ENCODE measurements around the gene CNTNAP5.

The CNTNAP5 gene

GRCh38 chr2:124566518-124566970 is 541.5 kb downstream of the CNTNAP5 start:
- no peaks in the 10 kb centered on the region for H3K36me3 ChIP-seq (ENCODE audit: control insufficient read depth, low read depth, low read length)
- no peaks in the 10 kb centered on the region for H3K9me3 ChIP-seq (ENCODE audit: control insufficient read depth, low read depth, low read length)
- H3K4me1 ChIP-seq (ENCODE audit: control insufficient read depth, low read depth, low read length) = no peaks in the 10 kb centered on the region
- no peak overlapping the region for H3K27ac ChIP-seq (ENCODE audit: low read length)
- no peak overlapping the region for H3K4me3 ChIP-seq (ENCODE audit: low read length)
- H3K9ac ChIP-seq (ENCODE audit: low read length) = no peak overlapping the region
- no peaks in the 10 kb centered on the region for H3K27me3 ChIP-seq (ENCODE audit: control insufficient read depth, insufficient read depth, low read length)

- Histone ChIP-seq H3K9ac (ENCODE audit: low read length) (no peak overlapping the region), H3K27me3 (ENCODE audit: control insufficient read depth, insufficient read depth, low read length) (no peaks in the 10 kb centered on the region), H3K9me3 (ENCODE audit: control insufficient read depth, low read depth, low read length) (no peaks in the 10 kb centered on the region), H3K4me1 (ENCODE audit: control insufficient read depth, low read depth, low read length) (no peaks in the 10 kb centered on the region), H3K36me3 (ENCODE audit: control insufficient read depth, low read depth, low read length) (no peaks in the 10 kb centered on the region), H3K27ac (ENCODE audit: low read length) (no peak overlapping the region), H3K4me3 (ENCODE audit: low read length) (no peak overlapping the region)
These were observed 545.8 kb downstream of the CNTNAP5 start for GRCh38 chr2:124570872-124571271.

- no peaks in the 10 kb centered on the region for H3K9me3 ChIP-seq (ENCODE audit: control insufficient read depth, low read depth, low read length)
- no peak overlapping the region for H3K27ac ChIP-seq (ENCODE audit: low read length)
- H3K4me3 ChIP-seq (ENCODE audit: low read length) = no peak overlapping the region
- H3K4me1 ChIP-seq (ENCODE audit: control insufficient read depth, low read depth, low read length) = no peaks in the 10 kb centered on the region
- no peaks in the 10 kb centered on the region for H3K36me3 ChIP-seq (ENCODE audit: control insufficient read depth, low read depth, low read length)
- H3K9ac ChIP-seq (ENCODE audit: low read length) = no peak overlapping the region
- no peaks in the 10 kb centered on the region for H3K27me3 ChIP-seq (ENCODE audit: control insufficient read depth, insufficient read depth, low read length)
These were observed 546.7 kb downstream of the CNTNAP5 start for GRCh38 chr2:124571836-124572235.

- no peak overlapping the region for H3K27ac ChIP-seq (ENCODE audit: low read length)
- no peaks in the 10 kb centered on the region for H3K36me3 ChIP-seq (ENCODE audit: control insufficient read depth, low read depth, low read length)
- H3K9me3 ChIP-seq (ENCODE audit: control insufficient read depth, low read depth, low read length) = no peaks in the 10 kb centered on the region
- no peak overlapping the region for H3K4me3 ChIP-seq (ENCODE audit: low read length)
- H3K27me3 ChIP-seq (ENCODE audit: control insufficient read depth, insufficient read depth, low read length) = no peaks in the 10 kb centered on the region
- no peaks in the 10 kb centered on the region for H3K4me1 ChIP-seq (ENCODE audit: control insufficient read depth, low read depth, low read length)
- no peak overlapping the region for H3K9ac ChIP-seq (ENCODE audit: low read length)
These were observed 548.0 kb downstream of the CNTNAP5 start for GRCh38 chr2:124572934-124573634.

- H3K36me3 ChIP-seq (ENCODE audit: control insufficient read depth, low read depth, low read length) = no peaks in the 10 kb centered on the region
- H3K9me3 ChIP-seq (ENCODE audit: control insufficient read depth, low read depth, low read length) = no peaks in the 10 kb centered on the region
- no peaks in the 10 kb centered on the region for H3K27me3 ChIP-seq (ENCODE audit: control insufficient read depth, insufficient read depth, low read length)
- no peak overlapping the region for H3K9ac ChIP-seq (ENCODE audit: low read length)
- H3K27ac ChIP-seq (ENCODE audit: low read length) = no peak overlapping the region
- peaks cover under 1% of the 10 kb centered on the region for H3K4me1 ChIP-seq (ENCODE audit: control insufficient read depth, low read depth, low read length)
- no peak overlapping the region for H3K4me3 ChIP-seq (ENCODE audit: low read length)
These were observed 550.4 kb downstream of the CNTNAP5 start for GRCh38 chr2:124575497-124575896.

GRCh38 chr2:124580263-124580662 is 555.2 kb downstream of the CNTNAP5 start:
- H3K4me1 ChIP-seq (ENCODE audit: control insufficient read depth, low read depth, low read length) = peaks cover 4% of the 10 kb centered on the region

GRCh38 chr2:124582387-124582786 is 557.3 kb downstream of the CNTNAP5 start:
- Histone ChIP-seq H3K4me1 (ENCODE audit: control insufficient read depth, low read depth, low read length) (peaks cover 4% of the 10 kb centered on the region), H3K9me3 (ENCODE audit: control insufficient read depth, low read depth, low read length) (no peaks in the 10 kb centered on the region), H3K27ac (ENCODE audit: low read length) (no peak overlapping the region), H3K27me3 (ENCODE audit: control insufficient read depth, insufficient read depth, low read length) (no peaks in the 10 kb centered on the region), H3K36me3 (ENCODE audit: control insufficient read depth, low read depth, low read length) (no peaks in the 10 kb centered on the region), H3K9ac (ENCODE audit: low read length) (no peak overlapping the region), H3K4me3 (ENCODE audit: low read length) (no peak overlapping the region)

More at GRCh38 chr2:124580263-124580662, 555.2 kb downstream of the CNTNAP5 start:
- Histone ChIP-seq H3K27ac (ENCODE audit: low read length) (no peak overlapping the region), H3K27me3 (ENCODE audit: control insufficient read depth, insufficient read depth, low read length) (no peaks in the 10 kb centered on the region), H3K9ac (ENCODE audit: low read length) (no peak overlapping the region), H3K36me3 (ENCODE audit: control insufficient read depth, low read depth, low read length) (no peaks in the 10 kb centered on the region), H3K4me3 (ENCODE audit: low read length) (no peak overlapping the region), H3K9me3 (ENCODE audit: control insufficient read depth, low read depth, low read length) (no peaks in the 10 kb centered on the region)

GRCh38 chr2:124584615-124585014 is 559.5 kb downstream of the CNTNAP5 start:
- no peaks in the 10 kb centered on the region for H3K9me3 ChIP-seq (ENCODE audit: control insufficient read depth, low read depth, low read length)
- peaks cover 4% of the 10 kb centered on the region for H3K4me1 ChIP-seq (ENCODE audit: control insufficient read depth, low read depth, low read length)
- H3K27ac ChIP-seq (ENCODE audit: low read length) = no peak overlapping the region
- H3K27me3 ChIP-seq (ENCODE audit: control insufficient read depth, insufficient read depth, low read length) = no peaks in the 10 kb centered on the region
- no peaks in the 10 kb centered on the region for H3K36me3 ChIP-seq (ENCODE audit: control insufficient read depth, low read depth, low read length)
- H3K4me3 ChIP-seq (ENCODE audit: low read length) = no peak overlapping the region
- H3K9ac ChIP-seq (ENCODE audit: low read length) = no peak overlapping the region

GRCh38 chr2:124585277-124585676 is 560.2 kb downstream of the CNTNAP5 start:
- Histone ChIP-seq H3K9me3 (ENCODE audit: control insufficient read depth, low read depth, low read length) (no peaks in the 10 kb centered on the region), H3K27ac (ENCODE audit: low read length) (no peak overlapping the region), H3K4me1 (ENCODE audit: control insufficient read depth, low read depth, low read length) (peaks cover 4% of the 10 kb centered on the region), H3K9ac (ENCODE audit: low read length) (no peak overlapping the region), H3K36me3 (ENCODE audit: control insufficient read depth, low read depth, low read length) (no peaks in the 10 kb centered on the region), H3K4me3 (ENCODE audit: low read length) (no peak overlapping the region), H3K27me3 (ENCODE audit: control insufficient read depth, insufficient read depth, low read length) (no peaks in the 10 kb centered on the region)

- H3K36me3 ChIP-seq (ENCODE audit: control insufficient read depth, low read depth, low read length) = no peaks in the 10 kb centered on the region
- no peak overlapping the region for H3K4me3 ChIP-seq (ENCODE audit: low read length)
- no peak overlapping the region for H3K27ac ChIP-seq (ENCODE audit: low read length)
- no peaks in the 10 kb centered on the region for H3K9me3 ChIP-seq (ENCODE audit: control insufficient read depth, low read depth, low read length)
- H3K9ac ChIP-seq (ENCODE audit: low read length) = no peak overlapping the region
- no peaks in the 10 kb centered on the region for H3K27me3 ChIP-seq (ENCODE audit: control insufficient read depth, insufficient read depth, low read length)
- H3K4me1 ChIP-seq (ENCODE audit: control insufficient read depth, low read depth, low read length) = no peaks in the 10 kb centered on the region
These were observed 561.1 kb downstream of the CNTNAP5 start for GRCh38 chr2:124586210-124586609.

- H3K27me3 ChIP-seq (ENCODE audit: control insufficient read depth, insufficient read depth, low read length) = no peaks in the 10 kb centered on the region
- H3K9me3 ChIP-seq (ENCODE audit: control insufficient read depth, low read depth, low read length) = no peaks in the 10 kb centered on the region
- H3K9ac ChIP-seq (ENCODE audit: low read length) = no peak overlapping the region
- no peaks in the 10 kb centered on the region for H3K4me1 ChIP-seq (ENCODE audit: control insufficient read depth, low read depth, low read length)
- no peaks in the 10 kb centered on the region for H3K36me3 ChIP-seq (ENCODE audit: control insufficient read depth, low read depth, low read length)
- H3K4me3 ChIP-seq (ENCODE audit: low read length) = no peak overlapping the region
- H3K27ac ChIP-seq (ENCODE audit: low read length) = no peak overlapping the region
These were observed 561.7 kb downstream of the CNTNAP5 start for GRCh38 chr2:124586835-124587234.

- H3K9ac ChIP-seq (ENCODE audit: low read length) = no peak overlapping the region
- no peak overlapping the region for H3K27ac ChIP-seq (ENCODE audit: low read length)
- H3K27me3 ChIP-seq (ENCODE audit: control insufficient read depth, insufficient read depth, low read length) = no peaks in the 10 kb centered on the region
- no peaks in the 10 kb centered on the region for H3K36me3 ChIP-seq (ENCODE audit: control insufficient read depth, low read depth, low read length)
- H3K9me3 ChIP-seq (ENCODE audit: control insufficient read depth, low read depth, low read length) = no peaks in the 10 kb centered on the region
- no peak overlapping the region for H3K4me3 ChIP-seq (ENCODE audit: low read length)
- H3K4me1 ChIP-seq (ENCODE audit: control insufficient read depth, low read depth, low read length) = no peaks in the 10 kb centered on the region
These were observed 564.9 kb downstream of the CNTNAP5 start for GRCh38 chr2:124589971-124590370.
